ENCODE results near the gene ZBTB38.

DNA sequence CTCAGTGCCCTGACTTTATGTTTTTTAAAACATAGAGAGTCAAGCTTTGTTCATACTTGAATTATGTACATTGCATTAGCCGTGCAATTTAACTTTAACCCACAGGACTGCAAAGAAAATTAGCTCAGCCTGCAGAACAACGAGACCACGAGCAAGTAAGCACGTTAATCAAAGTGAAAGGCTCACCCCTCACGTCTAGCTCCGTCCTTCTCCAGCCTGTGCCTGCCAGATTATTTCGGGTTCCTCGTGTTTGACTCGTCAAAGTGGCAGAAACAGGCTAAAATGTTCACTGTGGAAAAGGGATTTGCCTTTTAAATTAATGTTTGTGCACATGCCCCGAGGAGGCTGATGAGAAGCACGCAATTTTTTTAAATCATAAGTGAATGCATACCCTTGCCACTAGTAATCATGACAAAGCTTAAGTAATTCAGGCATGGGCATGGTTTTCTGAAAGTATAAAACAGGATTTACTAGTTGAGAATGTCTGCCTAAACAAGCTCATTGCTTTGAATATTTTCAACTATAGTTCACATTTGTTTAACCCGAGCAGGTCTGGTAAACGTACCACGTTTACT lies 15.3 kb downstream of the ZBTB38 start:
- TF ChIP-seq POLR2A (IDR thresholded peaks at IDR 0.05), result no peak
- TF ChIP-seq CTCF (IDR thresholded peaks at IDR 0.05), result no peak
